A673 (cell line): ENCODE data around the gene TLE7. TPM values are rescaled to one million over a fixed set of nuclear protein-coding genes. Genes with fewer than 3 reads are reported as not detected.

Source experiments
- BruUV-seq: library from RNA; stranded (reverse); fragments of 400-500 nt; replicated peaks from 2 replicates; lab custom pipeline; 2021; lab: Mats Ljungman, UMichigan
- CTCF ChIA-PET: fragments of 300-600 bp; sonication (Branson Sonifier 250); formaldehyde crosslinking; loops from one replicate; lab custom pipeline; 2022; ENCODE audit warnings: antibody characterized with exemption; lab: Charles Lee
- POLR2A ChIA-PET: fragments of 300-600 bp; sonication (Branson Sonifier 250); formaldehyde crosslinking; loops from one replicate; lab custom pipeline; 2022; ENCODE audit warnings: antibody characterized with exemption; ENCODE audit not compliant: low non-redundant PET; lab: Charles Lee
- DNase-seq: peaks from one replicate; pipeline ENCODE4 v3.0.0-alpha.2; 2015; ENCODE audit warnings: low spot score
- H3K27ac ChIP-seq: fragments of 200-600 bp; sonication (generic); 2 replicates; pipeline ENCODE4 v1.5.1; 2016; ENCODE audit warnings: mixed run types, low read depth, mild to moderate bottlenecking, mixed read lengths, antibody characterized with exemption, low read length; ENCODE audit not compliant: poor library complexity, severe bottlenecking
- H3K27me3 ChIP-seq: fragments of 200-600 bp; sonication (generic); replicated peaks from 2 replicates; pipeline ENCODE4 v1.6.1; 2017; ENCODE audit warnings: mixed run types, low read depth, mild to moderate bottlenecking, mixed read lengths, antibody characterized with exemption, low read length; ENCODE audit not compliant: insufficient read depth, poor library complexity
- H3K36me3 ChIP-seq: fragments of 200-600 bp; sonication (generic); 2 replicates; pipeline ENCODE4 v1.6.1; 2016; ENCODE audit warnings: mixed run types, mild to moderate bottlenecking, mixed read lengths, antibody characterized with exemption, low read length; ENCODE audit not compliant: insufficient read depth, poor library complexity, severe bottlenecking
- H3K4me1 ChIP-seq: fragments of 200-600 bp; sonication (generic); 2 replicates; pipeline ENCODE4 v1.6.1; 2017; ENCODE audit warnings: mixed run types, mild to moderate bottlenecking, mixed read lengths, antibody characterized with exemption, low read length; ENCODE audit not compliant: insufficient read depth, poor library complexity, severe bottlenecking
- H3K4me3 ChIP-seq: fragments of 200-600 bp; sonication (generic); 2 replicates; pipeline ENCODE4 v1.5.1; 2016; ENCODE audit warnings: low read depth, mixed run types, mild to moderate bottlenecking, mixed read lengths, low read length; ENCODE audit not compliant: poor library complexity, severe bottlenecking
- H3K9me3 ChIP-seq: fragments of 200-600 bp; sonication (generic); 2 replicates; pipeline ENCODE4 v1.6.1; 2016; ENCODE audit warnings: mixed run types, low read depth, mild to moderate bottlenecking, mixed read lengths, antibody characterized with exemption, low read length; ENCODE audit not compliant: poor library complexity, severe bottlenecking
- CTCF ChIP-seq: fragments of 300-800, 200-600 bp; sonication (generic); conservative IDR thresholded peaks from 2 replicates; pipeline ENCODE4 v1.5.1; 2017; ENCODE audit warnings: low read depth, mild to moderate bottlenecking, antibody characterized with exemption, low read length, moderate library complexity, mixed read lengths
- EZH2 ChIP-seq: fragments of 200-600 bp; sonication (generic); IDR thresholded peaks from 2 replicates; pipeline ENCODE4 v1.6.1; 2017; ENCODE audit warnings: borderline replicate concordance, low read depth, mild to moderate bottlenecking, mixed read lengths, antibody characterized with exemption, low read length; ENCODE audit not compliant: poor library complexity, severe bottlenecking
- intact Hi-C: fragments of 100-400 bp; cut with micrococcal nuclease; formaldehyde crosslinking; loops from one replicate; pipeline ENCODE4 v1.10.0; 2022; ENCODE audit not compliant: unreplicated experiment
- total RNA-seq: library from RNA; stranded (reverse); gene quantifications from 2 replicates; pipeline ENCODE4 v1.2.3, GENCODE V29; 2021

Gene TLE7
- total RNA-seq, 1 experiment from 2014 or later = not detected

GRCh38 chr16:71423865-71424264 lies 18.0 kb downstream of the TLE7 start:
- Histone ChIP-seq H3K36me3 (no peaks in the 10 kb centered on the region), H3K4me1 (no peaks in the 10 kb centered on the region), H3K4me3 (no peak overlapping the region), H3K9me3 (no peaks in the 10 kb centered on the region), H3K27me3 (peaks cover 53% of the 10 kb centered on the region), H3K27ac (no peak overlapping the region)
- ChIA-PET CTCF (no interaction called here), POLR2A (no interaction called here)
- DNase-seq = no peak
- no peak for TF ChIP-seq EZH2
- no peak for TF ChIP-seq CTCF
- BruUV-seq = no TSS peak
- intact Hi-C loops = no loop called here

GRCh38 chr16:71423016-71423415 lies 18.8 kb downstream of the TLE7 start:
- Histone ChIP-seq H3K27ac (no peak overlapping the region), H3K9me3 (no peaks in the 10 kb centered on the region), H3K27me3 (peaks cover 60% of the 10 kb centered on the region), H3K4me1 (no peaks in the 10 kb centered on the region), H3K36me3 (no peaks in the 10 kb centered on the region), H3K4me3 (no peak overlapping the region)
- BruUV-seq = no TSS peak
- DNase-seq = no peak
- CTCF ChIA-PET = no interaction called here
- no peak for TF ChIP-seq CTCF
- no peak for TF ChIP-seq EZH2
- intact Hi-C loops = no loop called here
- POLR2A ChIA-PET = no interaction called here

GRCh38 chr16:71421911-71422310 lies 19.9 kb downstream of the TLE7 start:
- BruUV-seq = no TSS peak
- peak; percentile 47 for TF ChIP-seq CTCF
- no peak for TF ChIP-seq EZH2
- Histone ChIP-seq H3K9me3 (no peaks in the 10 kb centered on the region), H3K4me1 (no peaks in the 10 kb centered on the region), H3K27ac (no peak overlapping the region), H3K4me3 (no peak overlapping the region), H3K36me3 (no peaks in the 10 kb centered on the region), H3K27me3 (peaks cover 62% of the 10 kb centered on the region)
- CTCF ChIA-PET = no interaction called here
- POLR2A ChIA-PET = no interaction called here
- intact Hi-C loops = no loop called here
- DNase-seq = no peak
